G401 (cell line): ENCODE results near the gene MT1H. TPM values are rescaled to one million over a fixed set of nuclear protein-coding genes. Genes with fewer than 3 reads are reported as not detected.
"Not testable (repeated sequence)": the region's sequence is repeated elsewhere in the genome, so short reads cannot be mapped to it uniquely, and the experiment has no call there.

ENCODE experiments used
- DNase-seq: peaks from one replicate; pipeline ENCODE4 v3.0.0-alpha.2; 2015; ENCODE audit warnings: low spot score
- in situ Hi-C: cut with HindIII; loops from 2 replicates; pipeline ENCODE4 v1.10.0; 2016; ENCODE audit warnings: low sequenced_read_pairs, mixed read lengths
- total RNA-seq: library from RNA; depleted of rRNA; stranded (reverse); fragments of >200 nt; shearing (Covaris generic); gene quantifications from 2 replicates; pipeline ENCODE4 v1.2.3, GENCODE V29; 2014; rRNA removed

The MT1H gene
- not detected in 2 replicates for total RNA-seq

DNA sequence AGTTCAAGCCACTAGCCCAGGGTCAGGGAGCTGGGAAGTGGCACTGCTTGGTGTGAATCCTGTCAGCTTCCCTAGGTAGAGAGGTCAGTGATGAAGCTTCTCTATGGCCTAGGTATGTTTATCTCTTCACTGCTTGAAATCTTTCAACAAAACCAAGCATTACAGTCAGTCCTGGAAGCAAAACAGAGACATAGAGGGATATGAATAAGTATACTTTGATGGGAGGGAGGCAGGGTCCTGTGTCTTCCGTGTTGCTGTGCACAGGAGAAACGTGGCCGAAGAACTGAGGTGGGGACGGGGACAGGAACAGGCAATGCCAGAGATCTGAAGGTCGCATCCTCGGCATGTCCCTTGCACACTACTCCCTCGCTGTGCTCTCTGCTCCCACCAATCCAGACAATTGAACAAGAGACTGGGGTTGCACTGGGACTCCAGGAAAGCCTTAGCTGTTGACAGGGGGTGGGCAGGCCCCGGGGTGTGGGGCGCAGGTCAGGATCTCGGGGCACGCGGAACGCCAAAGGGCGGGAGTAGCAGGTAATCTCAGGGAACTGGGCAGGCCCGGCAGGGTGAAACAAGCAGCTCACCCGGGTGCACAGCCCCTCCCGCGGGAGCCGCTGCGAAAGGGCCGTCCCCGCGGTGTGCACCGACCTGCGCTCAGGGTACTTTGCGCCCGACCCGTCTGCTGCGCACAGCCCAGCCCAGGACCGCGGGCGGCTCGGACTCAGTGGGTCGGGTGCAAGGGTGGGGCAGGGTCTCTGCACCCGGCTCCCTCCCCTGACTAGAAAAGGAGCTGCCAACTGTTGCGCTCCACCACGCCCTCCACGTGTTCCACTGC lies at the start of gene MT1H:
TSS of gene MT1H (plus strand) at position 810 of the 835 bp plus-strand sequence. CDS start 71 bp downstream, outside the sequence.
- no peak for DNase-seq
- in situ Hi-C loops, result no loop called here

DNA sequence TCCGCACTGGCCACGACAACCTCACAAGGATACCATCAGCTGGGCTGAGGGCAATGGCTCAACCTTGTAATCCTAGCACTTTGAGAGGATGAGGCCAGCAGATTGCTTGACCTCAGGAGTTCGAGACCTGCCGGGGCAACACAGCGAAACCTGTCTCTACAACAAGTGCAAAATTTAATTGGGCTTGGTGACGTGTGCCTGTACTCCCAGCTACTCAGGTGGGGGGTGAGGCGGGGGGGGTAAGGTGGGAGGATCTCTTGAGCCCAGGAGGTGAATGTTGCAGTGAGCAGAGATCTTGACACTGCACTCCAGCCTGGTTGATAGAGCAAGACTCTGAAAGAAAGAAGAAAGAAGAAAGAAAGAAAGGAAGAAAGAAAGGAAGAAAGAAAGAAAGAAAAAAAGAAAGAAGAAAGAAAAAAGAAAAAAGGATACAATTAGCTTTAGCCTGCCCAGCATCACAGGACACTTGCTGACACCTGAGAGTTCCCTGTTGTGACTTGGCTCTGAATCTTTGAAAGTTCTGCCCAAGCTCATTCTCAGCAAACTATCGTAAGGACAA lies 49.2 kb upstream of the MT1H start:
- DNase-seq, result no peak
- in situ Hi-C loops, result no loop called here

DNA sequence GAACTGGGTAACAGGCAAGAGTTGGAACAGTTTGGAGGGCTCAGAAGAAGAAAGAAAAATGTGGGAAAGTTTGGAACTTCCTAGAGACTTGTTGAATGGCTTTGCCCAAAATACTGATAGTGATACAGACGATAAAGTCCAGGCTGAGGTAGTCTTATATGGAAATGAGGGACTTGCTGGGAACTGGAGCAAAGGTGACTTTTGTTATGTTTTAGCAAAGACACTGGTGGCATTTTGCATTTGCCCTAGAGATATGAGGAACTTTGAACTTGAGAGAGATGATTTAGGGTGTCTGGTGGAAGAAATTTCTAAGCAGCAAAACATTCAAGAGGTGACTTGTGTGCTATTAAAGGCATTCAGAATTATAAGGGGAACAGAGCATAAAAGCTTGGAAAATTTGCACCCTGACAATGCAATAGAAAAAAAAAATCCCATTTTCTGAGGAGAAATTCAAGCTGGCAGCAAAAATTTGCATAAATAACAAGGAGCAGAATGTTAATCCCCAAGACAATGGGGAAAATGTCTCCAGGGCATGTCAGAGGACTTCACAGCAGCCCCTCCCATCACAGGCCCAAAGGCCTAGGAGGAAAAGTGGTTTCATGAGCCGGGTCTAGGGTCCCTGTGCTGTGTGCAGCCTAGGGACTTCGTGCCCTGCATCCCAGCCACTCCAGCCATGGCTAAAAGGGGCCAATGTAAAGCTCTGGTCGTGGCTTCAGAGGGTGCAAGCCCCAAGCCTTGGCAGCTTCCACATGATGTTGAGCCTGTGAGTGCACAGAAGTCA lies 47.8 kb upstream of the MT1H start:
- in situ Hi-C loops, result not testable (repeated sequence)

DNA sequence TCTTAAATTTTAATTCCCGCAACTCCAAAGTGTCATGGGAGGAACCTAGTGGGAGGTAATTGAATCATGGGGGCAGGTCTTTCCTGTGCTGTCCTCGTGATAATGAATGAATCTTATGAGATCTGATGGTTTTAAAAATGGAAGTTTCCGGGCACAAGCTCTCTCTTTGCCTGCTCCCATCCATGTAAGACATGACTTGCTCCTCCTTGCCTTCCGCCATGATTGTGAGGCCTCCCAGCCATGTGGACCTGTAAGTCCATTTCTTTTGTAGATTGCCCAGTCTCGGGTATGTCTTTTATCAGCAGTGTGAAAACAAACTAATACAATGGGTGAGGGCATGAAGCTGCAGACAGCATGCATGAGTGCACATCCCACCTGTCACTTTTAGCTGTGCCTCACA lies 46.4 kb upstream of the MT1H start:
- in situ Hi-C loops, DNase-seq: not testable (repeated sequence)

More for the DNA sequence above, 47.8 kb upstream of the MT1H start:
- DNase-seq, result not testable (repeated sequence)

DNA sequence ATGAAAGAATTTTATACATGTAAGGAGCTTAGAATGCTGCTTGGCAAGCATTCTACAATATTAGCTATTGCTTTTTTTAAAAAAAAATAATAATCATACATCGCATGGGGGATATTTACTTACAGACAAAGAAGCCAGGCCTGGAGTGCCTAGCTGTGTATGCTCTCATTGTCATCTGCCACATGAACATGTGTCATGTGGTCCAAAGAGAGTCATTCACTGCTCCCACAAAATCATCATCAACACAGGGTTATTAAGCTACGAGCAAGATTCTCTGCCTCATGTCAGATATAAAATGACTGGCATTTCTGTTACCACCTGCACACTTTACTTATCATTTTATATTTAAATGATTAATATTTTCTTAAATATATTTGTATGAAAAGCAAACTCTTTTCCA lies 46.0 kb upstream of the MT1H start:
- DNase-seq, result no peak
- in situ Hi-C loops, result no loop called here

DNA sequence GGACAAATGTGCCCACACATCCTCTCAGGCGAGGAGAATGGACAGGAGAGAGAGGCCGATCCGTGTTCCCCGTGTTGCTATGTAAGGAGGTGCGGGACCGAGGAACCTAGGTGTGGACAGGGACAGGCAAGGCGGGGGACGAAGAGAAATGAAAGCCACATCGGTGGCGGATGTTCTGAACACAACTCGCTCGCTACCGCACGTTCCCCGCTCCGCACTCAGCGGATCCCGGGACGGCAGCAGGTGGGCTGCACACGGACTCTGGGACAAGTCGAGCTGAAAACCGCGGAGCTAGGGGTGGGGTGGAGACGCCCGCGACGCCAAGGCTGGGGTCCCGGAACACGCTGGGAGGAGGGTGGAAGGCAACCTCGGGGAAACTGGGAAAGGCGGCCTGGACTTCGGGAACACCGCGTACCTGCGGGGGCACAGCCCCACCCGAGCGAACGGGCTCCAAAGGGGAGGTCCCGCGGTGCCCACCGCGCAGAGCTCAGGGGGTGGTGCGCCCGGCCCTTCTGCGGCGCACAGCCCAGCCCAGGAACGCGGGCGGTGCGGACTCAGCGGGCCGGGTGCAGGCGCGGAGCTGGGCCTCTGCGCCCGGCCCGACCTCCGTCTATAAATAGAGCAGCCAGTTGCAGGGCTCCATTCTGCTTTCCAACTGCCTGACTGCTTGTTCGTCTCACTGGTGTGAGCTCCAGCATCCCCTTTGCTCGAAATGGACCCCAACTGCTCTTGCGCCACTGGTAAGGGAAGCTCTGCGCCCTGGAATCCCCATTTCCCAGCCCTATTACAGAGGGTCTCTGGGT lies 44.3 kb upstream of the MT1H start, which contains the start of gene MT1E:
TSS of gene MT1E (plus strand) at position 642 of the 803 bp plus-strand sequence. CDS start at position 713, 71 bp downstream.
- peak; percentile 72 for DNase-seq
- in situ Hi-C loops, result no loop called here

DNA sequence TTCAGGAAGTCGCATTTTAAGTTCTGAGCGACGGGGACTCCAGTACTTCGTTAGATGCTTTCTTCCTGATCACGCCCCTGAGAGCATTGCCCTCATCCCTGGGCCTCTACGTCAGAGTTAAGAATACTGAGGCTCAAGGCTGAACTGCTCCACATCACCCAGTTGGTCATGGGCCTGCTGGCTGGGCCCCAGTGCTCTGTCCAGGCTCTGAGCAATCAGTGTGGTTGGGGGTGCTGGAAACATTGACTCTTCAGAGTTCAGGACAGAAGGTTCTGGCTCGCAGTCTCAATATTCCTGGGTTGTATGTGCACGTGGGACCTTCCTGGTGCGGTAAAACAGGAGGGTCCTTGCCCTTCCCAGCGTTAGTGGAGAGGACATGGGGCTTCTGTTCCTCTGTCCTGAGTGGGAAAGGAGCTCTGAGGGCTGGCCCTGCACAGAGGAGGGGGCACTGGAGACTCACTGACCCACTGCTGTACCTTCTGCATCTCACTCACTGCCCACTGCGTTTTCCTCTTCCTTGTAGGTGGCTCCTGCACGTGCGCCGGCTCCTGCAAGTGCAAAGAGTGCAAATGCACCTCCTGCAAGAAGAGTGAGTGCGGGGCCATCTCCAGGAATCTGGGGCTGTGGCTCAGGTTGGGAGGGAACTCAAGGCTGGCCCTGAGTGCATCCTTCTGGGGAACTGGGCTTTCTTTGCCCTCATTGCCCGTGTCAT lies 43.5 kb upstream of the MT1H start:
- no peak for DNase-seq
- in situ Hi-C loops, result no loop called here

DNA sequence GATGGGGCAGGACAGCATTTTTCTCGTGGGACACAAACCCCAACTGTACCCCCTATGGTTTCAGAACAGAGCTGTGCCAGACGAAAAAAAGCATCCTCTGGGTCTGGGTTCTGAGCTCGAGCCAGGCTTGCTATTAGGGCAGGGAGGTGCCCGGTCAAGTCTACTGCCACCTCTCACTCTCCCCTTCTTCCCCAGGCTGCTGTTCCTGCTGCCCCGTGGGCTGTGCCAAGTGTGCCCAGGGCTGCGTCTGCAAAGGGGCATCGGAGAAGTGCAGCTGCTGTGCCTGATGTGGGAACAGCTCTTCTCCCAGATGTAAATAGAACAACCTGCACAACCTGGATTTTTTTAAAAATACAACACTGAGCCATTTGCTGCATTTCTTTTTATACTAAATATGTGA lies 42.9 kb upstream of the MT1H start:
- in situ Hi-C loops, result no loop called here
- DNase-seq, result no peak

DNA sequence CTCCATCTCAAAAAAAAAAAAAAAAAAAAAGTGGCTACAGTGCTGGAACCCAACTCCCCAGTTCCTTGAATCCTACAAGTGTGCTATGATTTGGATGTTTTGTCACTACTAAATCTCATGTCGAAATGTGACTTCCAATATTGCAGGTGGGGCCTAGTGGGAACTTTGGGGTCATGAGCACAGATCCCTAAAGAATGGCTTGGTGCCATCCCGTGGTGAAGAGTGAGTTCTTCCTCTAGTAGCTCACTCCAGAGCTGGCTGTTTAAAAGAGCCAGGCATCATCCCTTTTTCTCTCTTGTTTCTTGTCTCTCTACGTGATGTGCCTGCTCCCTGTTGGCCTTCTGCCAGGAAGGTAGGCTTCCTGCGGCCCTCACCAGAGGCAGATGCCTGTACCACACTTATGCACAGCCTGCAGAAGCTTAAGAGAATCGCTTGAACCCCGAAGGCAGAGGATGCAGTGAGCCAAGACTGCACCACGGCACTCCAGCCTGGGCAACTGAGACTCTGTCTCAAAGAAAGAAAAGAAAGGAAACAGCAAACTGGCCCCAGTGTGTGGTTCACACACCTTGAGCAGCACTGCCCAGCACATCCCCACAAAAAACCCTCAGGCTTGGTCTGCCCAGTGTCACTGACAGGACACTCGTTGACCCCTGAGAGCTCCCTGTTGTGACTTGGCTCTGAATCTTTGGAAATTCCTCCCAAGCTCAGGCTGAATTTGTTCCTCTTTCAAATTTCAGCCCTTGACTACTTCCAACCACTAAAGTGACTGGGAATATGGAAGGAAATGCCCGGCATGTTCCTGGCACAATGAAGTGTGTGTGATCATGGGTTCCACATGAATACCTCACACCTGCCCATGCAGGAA lies 40.9 kb upstream of the MT1H start:
- DNase-seq, result no peak
- in situ Hi-C loops, result no loop called here

DNA sequence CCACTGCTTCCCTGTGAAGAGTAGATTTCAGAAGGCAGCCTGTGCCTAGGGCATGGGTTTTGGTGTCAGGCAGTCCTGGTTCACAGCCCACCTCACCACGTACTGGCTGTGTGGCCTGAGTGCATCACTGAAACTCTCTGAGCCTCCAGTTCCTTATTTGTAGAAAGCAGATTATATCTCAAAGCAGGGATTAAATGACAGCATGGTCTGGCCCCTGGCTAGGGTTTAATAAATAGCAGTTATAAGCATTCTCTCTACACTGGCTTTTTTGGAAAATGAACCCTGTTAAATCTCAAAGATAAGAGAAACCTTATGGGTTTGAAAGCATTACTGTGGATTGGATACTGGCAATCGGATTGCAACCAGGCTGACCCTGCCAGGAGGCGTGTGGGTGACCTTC lies 40.1 kb upstream of the MT1H start:
- no peak for DNase-seq
- in situ Hi-C loops, result no loop called here

DNA sequence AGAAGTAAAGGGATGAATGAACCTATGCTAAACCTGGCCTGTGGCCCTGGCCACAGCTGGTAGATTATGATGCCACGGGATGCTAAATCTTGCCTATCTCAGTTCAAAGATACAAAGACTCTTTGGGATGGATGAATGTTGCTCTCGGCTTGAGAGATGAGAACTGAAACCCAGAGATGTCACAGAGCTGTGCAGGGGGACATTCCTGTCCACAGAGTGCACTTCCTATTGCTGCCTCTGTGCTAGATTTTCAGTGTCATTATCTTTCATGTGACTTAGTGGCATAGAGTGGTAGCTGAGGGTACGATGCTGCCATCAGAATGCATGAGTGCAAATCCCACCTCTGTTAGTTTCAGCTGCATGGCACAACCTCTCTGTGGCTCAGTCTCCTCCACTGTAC lies 39.5 kb upstream of the MT1H start:
- in situ Hi-C loops, result no loop called here

DNA sequence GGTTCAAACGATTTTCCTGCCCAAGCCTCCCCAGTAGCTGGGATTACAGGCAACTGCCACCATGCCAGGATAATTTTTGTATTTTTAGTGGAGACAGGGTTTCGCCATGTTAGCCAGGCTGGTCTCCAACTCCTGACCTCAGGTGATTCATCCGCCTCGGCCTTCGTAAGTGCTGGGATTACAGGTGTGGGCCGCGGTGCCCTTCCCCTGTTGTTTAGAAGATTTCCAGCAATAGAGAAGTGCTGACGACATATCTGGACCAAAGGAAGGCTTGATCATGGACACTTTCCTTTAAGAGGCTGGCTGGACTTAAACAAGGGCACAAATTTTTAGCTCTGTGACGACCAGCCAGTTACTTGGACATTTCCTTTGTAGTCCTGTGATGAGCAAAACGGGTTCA lies 38.4 kb upstream of the MT1H start:
- DNase-seq, result no peak
- in situ Hi-C loops, result no loop called here

More for the DNA sequence above, 39.5 kb upstream of the MT1H start:
- no peak for DNase-seq

DNA sequence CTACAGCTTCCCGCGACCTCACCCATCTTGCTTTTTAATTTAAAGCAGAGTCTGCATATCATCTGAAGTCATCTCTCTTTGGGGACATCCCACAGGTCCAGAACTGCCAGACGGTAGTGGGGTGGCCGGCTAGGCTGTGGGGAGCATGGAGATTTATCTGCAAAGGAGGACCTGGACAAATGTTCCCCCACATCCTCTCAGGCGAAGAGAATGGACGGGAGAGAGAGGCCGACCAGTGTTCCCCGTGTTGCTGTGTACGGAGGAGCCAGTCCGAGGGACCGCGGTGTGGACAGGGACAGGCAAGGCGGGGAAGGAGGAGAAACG lies 37.8 kb upstream of the MT1H start:
- DNase-seq, result no peak
- in situ Hi-C loops, result no loop called here

DNA sequence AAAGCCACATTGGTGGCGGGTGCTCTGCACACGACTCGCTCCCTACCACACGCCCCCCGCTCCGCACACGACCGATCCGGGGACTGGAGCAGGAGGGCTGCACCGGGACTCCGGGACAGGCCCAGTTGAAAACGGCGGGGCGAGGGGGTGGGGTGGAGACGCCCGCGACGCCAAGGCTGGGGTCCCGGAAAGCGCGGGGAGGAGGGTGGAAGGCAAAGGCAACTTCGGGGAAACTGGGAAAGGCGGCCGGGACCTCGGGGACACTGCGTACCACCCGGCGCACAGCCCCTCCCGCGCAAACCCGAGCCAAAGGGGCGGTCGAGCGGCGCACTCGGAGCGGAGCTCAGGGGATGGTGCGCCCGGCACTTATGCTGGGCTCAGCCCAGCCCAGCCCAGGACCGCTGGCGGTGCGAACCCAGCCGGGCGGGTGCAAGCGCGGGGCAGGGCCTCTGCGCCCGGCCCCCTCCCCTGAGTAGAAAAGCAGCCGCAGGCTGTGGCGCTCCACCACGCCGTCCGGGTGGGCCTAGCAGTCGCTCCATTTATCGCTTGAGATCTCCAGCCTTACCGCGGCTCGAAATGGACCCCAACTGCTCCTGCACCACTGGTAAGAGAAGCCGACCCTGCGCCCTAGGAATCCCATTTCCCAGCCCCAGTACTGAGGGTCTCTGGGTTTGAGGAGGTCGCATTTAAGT lies 37.3 kb upstream of the MT1H start, which contains the start of gene MT1M:
TSS of gene MT1M (plus strand) at position 504 of the 692 bp plus-strand sequence. CDS start at position 577, 73 bp downstream.
- DNase-seq, result no peak
- in situ Hi-C loops, result no loop called here

DNA sequence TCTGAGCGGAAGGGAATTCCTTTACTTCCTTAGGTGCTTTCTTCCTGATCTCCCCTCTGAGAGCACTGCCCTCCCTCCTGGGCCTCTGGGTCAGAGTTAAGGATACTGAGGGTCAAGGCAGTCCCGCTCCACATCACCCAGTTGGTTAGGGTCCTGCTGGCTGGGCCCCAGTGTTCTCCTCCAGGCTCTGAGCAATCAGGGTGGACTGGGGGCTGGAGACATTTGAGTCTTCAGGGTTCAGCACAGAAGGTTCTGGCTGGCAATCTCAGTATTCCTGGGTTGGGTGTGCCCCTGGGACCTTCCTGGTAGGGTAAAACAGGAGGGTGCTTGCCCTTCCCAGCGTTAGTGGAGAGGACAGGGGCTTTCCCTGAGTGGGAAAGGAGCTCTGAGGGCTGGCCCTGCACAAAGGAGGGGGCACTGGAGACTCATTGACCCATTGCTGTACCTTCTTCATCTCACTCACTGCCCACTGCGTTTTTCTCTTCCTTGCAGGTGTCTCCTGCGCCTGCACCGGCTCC lies 36.7 kb upstream of the MT1H start:
- DNase-seq, result no peak
- in situ Hi-C loops, result no loop called here

DNA sequence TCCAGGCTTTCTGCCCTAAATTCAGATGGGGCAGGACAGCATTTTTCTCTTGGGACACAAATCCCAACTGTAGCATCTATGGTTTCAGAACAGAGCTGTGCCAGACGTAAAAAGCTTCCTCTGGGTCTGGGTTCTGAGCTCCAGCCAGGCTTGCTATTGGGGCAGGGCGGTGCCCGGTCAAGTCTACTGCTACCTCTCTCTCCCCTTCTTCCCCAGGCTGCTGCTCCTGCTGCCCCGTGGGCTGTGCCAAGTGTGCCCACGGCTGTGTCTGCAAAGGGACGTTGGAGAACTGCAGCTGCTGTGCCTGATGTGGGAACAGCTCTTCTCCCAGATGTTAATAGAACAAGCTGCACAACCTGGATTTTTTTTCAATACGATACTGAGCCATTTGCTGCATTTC lies 36.1 kb upstream of the MT1H start:
- no peak for DNase-seq
- in situ Hi-C loops, result no loop called here
